OCI-LY7 (cell line): ENCODE measurements around the gene ANKRD11.

ENCODE experiments used
- EZH2phosphoT487 ChIP-seq: fragments of 200-600 bp; sonication (generic); IDR thresholded peaks from 2 replicates; pipeline ENCODE4 v1.6.1; 2018; ENCODE audit warnings: low read depth, borderline replicate concordance, mild to moderate bottlenecking, mixed run types, antibody characterized with exemption, low read length, moderate library complexity, mixed read lengths
- TF ChIP-seq, protein P1 (sequence below): fragments of 200-600 bp; sonication (generic); conservative IDR thresholded peaks from 2 replicates; pipeline ENCODE4 v1.5.1; 2014; ENCODE audit warnings: mild to moderate bottlenecking, antibody characterized with exemption, low read length, moderate library complexity, mixed read lengths

DNA sequence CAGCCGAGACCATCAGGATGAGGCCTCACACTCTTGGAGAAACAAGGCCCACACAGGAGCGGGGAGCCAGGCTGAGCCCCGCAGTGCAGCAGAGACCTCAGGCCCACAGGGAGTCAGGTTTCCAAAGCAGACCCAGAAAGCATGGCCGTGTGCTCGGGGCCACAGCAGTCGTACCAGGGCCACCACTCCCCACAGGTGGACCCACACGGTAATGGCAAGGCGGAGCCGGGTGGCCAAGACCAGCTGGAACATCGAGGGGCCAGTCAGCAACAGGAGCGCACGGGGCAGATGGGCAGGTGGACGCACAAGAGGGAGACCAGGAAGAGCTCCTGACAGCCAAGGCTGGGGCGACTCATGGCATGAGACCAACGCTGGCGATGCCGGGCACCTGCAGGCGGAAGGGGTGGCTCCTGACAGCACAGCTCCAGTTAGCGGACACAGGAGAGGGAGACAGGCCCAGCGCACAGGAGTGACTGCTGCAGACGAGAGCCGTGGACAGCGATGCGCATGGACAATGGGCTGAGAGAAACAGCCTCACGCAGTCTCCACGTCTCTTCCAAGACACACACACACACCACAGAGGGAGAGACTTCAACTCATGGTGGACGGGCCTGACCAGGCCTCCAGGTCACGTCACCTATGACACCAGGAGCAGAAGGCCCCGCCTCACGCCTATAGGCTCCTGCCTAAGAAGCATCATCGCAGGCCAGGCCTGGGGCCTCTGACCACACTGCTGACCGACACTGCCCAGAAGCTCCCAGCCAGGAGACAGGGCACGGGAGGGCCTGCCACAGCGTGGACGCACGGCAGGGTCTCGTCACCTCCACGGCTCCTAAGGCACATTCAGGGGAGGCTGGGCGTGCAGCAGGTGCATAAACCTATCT is 214.3 kb downstream of the ANKRD11 start:
- no peak for TF ChIP-seq EZH2phosphoT487
- TF ChIP-seq, protein P1, sequence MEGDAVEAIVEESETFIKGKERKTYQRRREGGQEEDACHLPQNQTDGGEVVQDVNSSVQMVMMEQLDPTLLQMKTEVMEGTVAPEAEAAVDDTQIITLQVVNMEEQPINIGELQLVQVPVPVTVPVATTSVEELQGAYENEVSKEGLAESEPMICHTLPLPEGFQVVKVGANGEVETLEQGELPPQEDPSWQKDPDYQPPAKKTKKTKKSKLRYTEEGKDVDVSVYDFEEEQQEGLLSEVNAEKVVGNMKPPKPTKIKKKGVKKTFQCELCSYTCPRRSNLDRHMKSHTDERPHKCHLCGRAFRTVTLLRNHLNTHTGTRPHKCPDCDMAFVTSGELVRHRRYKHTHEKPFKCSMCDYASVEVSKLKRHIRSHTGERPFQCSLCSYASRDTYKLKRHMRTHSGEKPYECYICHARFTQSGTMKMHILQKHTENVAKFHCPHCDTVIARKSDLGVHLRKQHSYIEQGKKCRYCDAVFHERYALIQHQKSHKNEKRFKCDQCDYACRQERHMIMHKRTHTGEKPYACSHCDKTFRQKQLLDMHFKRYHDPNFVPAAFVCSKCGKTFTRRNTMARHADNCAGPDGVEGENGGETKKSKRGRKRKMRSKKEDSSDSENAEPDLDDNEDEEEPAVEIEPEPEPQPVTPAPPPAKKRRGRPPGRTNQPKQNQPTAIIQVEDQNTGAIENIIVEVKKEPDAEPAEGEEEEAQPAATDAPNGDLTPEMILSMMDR, result no peak
